ENCODE measurements around the gene HPX.

The HPX gene

DNA sequence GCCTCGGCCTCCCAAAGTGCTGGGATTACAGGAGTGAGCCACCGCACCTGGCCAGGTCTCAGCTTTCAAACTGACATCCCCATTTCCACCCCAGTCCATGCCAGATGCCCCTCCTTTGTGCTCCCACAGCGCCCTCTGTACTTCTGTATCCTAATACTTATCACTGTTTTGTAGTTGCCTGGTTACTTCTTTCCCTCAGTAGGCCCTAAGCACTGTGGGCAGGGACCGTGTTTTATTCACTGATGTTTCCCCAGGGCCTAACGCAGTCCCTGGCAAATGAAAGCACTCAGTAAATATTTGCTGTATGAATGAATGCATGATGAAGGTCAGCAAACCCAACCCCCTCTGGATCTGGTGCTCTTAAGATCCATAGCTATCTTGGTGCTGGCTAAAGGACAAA, 35.1 kb upstream of the HPX start:
- no peak overlapping the region for H3K27ac ChIP-seq
- TF ChIP-seq, protein P1, sequence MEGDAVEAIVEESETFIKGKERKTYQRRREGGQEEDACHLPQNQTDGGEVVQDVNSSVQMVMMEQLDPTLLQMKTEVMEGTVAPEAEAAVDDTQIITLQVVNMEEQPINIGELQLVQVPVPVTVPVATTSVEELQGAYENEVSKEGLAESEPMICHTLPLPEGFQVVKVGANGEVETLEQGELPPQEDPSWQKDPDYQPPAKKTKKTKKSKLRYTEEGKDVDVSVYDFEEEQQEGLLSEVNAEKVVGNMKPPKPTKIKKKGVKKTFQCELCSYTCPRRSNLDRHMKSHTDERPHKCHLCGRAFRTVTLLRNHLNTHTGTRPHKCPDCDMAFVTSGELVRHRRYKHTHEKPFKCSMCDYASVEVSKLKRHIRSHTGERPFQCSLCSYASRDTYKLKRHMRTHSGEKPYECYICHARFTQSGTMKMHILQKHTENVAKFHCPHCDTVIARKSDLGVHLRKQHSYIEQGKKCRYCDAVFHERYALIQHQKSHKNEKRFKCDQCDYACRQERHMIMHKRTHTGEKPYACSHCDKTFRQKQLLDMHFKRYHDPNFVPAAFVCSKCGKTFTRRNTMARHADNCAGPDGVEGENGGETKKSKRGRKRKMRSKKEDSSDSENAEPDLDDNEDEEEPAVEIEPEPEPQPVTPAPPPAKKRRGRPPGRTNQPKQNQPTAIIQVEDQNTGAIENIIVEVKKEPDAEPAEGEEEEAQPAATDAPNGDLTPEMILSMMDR (IDR thresholded peaks at IDR 0.05), result no peak
- H3K4me3 ChIP-seq, result no peak overlapping the region
- DNase-seq (ENCODE audit: low spot score), result no peak

DNA sequence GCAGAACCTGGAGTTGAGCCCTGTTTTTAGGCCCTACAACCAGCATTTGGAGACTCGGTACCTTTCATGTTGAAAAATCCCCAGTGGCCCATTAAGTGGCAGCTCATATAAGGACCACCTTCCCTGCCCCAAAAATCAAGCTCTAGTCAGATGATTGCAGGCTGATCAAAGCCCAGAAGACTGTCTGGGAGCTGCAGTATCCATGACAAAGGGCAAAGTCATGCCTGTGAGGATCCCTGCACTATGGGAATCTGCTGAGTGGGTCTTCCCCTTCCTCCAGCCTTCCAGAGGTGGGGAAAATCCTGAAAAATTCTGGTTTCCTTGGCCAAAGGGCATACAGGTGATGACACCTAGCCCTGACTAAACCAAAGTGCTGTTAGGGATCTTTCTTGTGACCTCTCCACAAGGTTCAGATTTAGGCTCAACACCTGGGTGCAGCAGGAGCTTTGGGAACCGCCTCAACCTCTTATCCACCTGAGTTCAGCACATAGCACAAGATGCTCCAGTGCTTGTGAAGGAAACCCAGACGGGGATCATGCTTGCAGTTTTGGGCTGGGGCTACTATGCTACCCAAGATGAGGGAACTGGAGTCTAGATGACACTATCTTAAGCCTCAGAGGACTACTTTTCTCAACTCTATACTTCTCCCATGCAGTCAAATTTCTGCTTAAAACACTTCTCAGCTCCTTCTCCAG, 34.2 kb upstream of the HPX start:
- Histone ChIP-seq H3K4me3 (peak overlapping the region; percentile 99), H3K27ac (peak overlapping the region; percentile 79 to 98)
- TF ChIP-seq, protein P1 (IDR thresholded peaks at IDR 0.05), result no peak
- DNase-seq (ENCODE audit: low spot score), result no peak

DNA sequence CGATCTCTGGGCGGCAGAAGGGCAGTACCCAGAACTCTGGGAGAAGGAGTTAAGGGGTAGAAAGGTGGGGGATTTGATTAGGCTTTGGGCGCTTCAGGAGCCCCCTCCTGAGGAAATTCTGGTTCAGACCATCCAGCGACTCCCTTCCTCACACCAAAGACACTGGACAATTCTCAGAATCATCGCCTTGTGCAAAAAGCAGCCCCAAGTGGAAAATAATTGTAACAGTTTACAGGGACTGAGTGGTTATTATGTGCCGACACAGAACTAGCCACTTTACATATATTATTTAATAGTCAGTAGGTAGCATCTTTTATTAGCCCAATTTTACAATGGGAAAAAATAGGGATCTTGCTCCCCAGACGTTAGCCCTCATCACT, 33.6 kb upstream of the HPX start:
- Histone ChIP-seq H3K4me3 (peak overlapping the region; percentile 99), H3K27ac (peak overlapping the region; percentile 79 to 98)
- no peak for DNase-seq (ENCODE audit: low spot score)
- TF ChIP-seq, protein P1 (IDR thresholded peaks at IDR 0.05), result no peak

DNA sequence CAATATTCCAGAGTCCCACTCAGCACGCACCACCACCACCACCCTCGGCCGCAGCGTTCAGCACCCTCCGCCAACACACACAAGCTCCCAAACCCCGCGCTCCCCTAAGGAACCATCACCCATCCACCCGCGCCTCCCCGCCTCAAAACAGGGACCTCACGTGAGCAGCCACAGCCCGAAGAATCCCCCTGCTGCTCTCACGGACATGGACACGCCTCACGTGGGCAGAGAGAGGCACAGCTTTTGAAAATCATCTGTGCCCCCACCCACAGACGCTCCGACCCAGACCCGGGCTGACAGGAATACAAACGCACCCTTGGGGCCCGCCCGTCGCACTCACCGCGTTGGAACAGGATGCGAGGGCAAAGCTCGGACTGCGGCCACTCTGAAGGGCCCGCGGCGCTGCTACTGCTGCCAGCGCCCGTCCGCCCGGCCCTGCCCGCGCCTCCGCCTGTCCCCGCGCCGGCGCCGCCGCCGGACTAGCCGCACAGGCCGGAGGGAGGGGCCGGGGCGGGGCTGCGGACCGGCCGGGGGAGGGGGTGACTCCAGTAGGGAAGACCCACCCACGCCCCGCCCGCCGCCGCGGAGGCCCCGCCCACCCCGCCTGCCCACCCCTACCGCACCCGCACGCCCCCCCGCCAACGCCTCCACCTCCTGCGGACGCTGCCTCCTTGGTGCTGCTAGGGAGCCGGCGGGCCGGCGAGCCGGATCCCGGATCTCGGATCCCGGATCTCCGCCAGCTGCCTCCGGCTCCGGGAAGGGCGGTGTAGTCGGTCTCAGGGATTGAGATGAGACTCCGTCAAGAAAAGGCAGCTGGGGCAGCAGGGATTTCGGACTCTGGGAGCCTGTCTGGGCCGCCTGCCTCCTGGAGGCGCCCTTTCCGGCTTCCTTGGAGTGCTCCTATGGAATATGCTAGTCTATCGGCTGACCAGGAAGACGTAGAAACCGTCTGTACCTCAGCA, 32.9 kb upstream of the HPX start, which contains the start of gene TRIM3:
Gene TRIM3, minus strand, starts transcription at position 491 of the 962 bp plus-strand sequence. CDS start 8,246 bp downstream, outside the sequence.
- TF ChIP-seq, protein P1 (IDR thresholded peaks at IDR 0.05), result no peak
- Histone ChIP-seq H3K27ac (peak within 1 kb of the TSS; percentile 79 to 98), H3K4me3 (peak within 1 kb of the TSS; percentile 99)
- DNase-seq (ENCODE audit: low spot score), result peak; percentile 96

DNA sequence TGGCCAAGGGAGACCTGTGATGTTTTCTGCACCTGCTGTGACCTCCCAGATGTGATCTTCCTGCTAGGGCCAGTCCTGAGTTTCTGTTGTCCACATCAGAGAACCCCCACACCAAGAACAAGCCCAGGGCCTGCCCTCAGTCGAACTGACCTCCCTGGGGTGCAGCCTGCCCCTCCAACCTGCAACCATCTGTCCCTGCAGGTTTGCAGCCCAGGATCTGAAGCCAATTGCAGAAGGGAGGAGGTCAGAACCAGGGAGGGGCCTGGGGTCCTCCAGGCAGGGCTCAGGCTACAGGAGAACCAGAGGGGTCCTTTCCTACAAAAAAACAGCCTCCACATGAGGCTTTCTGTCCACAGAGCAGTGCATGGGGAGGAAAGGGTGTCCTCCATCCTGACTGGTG, 32.1 kb upstream of the HPX start:
- peak overlapping the region in 1 of 2 donors; percentile 98 for H3K27ac ChIP-seq
- no peak for DNase-seq (ENCODE audit: low spot score)
- TF ChIP-seq, protein P1 (IDR thresholded peaks at IDR 0.05), result no peak
- H3K4me3 ChIP-seq, result peak overlapping the region; percentile 99

DNA sequence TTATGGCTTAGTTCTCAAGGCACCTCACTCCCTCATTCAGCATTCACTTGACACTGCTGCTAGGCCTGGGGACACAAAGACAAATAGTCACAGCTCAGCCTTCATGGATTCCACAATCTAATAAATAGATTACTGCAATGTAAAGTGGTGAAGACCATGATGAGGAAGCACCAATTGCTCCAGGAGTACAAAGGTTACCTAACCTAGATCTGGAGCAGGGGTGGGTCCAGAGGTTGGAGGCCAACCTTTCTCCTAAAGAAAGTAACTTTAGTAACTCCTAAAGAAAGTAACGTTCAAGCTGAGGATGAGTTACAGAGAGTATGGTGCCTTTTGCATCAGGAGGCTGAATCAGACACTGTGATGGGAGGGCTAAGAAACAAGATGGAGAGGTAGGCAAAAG, 28.8 kb upstream of the HPX start:
- TF ChIP-seq, protein P1 (IDR thresholded peaks at IDR 0.05), result no peak
- H3K4me3 ChIP-seq, result peak overlapping the region; percentile 23

More for the DNA sequence above, 28.8 kb upstream of the HPX start:
- DNase-seq (ENCODE audit: low spot score), result no peak
- peak overlapping the region; percentile 40 to 80 for H3K27ac ChIP-seq

Measured in coronary artery (tissue), 2 donors.